GM10266 (cell line): ENCODE measurements around the gene MPG.
"Not testable (repeated sequence)": the region's sequence is repeated elsewhere in the genome, so short reads cannot be mapped to it uniquely, and the experiment has no call there.

Experiments
- DNase-seq: peaks from one replicate; pipeline ENCODE4 v3.0.0; 2012; ENCODE audit errors: extremely low spot score
- TF ChIP-seq, protein P1 (sequence below): IDR thresholded peaks from 2 replicates; pipeline ENCODE4 v1.5.1; 2012; ENCODE audit warnings: mild to moderate bottlenecking, low read depth; ENCODE audit not compliant: control insufficient read depth, insufficient read depth; ENCODE audit errors: missing control alignments

Gene MPG

DNA sequence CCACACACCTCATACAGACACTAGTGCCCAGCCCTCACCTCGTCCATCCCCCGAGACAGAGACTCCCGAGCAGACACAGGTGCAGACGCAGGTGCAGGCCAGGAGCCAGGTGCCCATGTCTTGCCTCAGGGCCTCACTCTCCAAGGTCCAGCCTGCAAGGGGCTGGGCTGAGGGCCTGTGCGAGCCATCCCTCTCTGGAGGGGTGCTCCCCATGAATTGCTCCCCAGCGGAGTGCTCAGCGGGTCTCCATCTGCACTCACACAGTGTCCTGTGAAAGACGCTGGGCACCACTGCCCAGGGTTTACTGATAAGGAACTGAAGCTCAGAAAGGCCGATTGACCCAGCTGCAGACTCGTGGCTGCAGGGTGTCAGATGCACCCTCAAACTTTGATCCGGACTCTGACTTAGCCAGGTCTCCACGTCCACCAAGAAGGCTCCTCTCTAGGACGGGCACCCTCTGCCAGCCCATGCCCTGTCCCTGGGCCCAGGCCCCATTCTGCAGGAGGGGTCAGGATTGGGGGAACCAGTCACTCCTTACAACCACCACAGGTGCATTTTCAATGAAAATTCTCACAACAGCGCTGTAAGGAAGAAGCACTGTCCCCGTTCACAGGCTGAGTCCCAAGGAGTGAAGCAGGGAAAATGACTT lies 41.6 kb upstream of the MPG start:
- no peak for DNase-seq
- TF ChIP-seq, protein P1, sequence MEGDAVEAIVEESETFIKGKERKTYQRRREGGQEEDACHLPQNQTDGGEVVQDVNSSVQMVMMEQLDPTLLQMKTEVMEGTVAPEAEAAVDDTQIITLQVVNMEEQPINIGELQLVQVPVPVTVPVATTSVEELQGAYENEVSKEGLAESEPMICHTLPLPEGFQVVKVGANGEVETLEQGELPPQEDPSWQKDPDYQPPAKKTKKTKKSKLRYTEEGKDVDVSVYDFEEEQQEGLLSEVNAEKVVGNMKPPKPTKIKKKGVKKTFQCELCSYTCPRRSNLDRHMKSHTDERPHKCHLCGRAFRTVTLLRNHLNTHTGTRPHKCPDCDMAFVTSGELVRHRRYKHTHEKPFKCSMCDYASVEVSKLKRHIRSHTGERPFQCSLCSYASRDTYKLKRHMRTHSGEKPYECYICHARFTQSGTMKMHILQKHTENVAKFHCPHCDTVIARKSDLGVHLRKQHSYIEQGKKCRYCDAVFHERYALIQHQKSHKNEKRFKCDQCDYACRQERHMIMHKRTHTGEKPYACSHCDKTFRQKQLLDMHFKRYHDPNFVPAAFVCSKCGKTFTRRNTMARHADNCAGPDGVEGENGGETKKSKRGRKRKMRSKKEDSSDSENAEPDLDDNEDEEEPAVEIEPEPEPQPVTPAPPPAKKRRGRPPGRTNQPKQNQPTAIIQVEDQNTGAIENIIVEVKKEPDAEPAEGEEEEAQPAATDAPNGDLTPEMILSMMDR: no peak

DNA sequence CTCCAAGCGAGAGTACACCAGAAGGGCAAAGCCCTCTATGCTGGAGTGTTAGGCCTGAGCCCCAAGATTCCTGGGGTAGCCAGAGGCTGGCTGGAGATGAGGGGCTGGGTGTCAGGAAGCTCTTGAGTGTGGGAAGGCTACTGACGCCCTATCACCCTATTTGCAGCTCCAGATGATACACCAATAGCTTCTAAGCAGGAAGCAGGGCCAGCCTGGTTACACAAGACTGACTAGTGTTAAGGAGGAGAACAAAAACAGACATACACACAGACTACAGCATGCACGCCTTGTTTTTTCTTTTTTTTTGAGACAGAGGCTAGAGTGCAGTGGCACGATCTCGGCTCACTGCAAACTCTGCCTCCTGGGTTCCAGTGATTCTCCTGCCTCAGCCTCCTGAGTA lies 40.5 kb upstream of the MPG start:
- TF ChIP-seq, protein P1: no peak
- no peak for DNase-seq

DNA sequence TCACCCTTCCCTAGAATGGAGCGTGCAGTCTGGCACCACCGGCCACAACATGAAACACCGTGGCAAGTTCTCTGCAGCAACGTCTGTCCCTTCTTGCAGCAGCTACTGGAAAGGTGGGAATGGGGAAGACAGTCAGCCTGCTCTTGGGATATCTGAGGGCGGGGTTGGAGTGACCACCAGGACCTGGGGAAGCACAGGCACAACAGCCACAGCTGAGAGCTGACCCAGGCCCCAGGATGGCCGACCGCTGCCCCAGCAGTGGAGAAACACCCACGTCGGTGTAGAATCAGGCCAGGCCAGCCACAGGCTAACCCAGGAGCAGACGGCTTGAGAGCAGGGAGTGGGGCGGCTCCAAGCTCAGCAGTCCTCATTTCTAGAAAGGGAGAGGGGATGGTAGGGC lies 39.8 kb upstream of the MPG start:
- DNase-seq: not testable (repeated sequence)

DNA sequence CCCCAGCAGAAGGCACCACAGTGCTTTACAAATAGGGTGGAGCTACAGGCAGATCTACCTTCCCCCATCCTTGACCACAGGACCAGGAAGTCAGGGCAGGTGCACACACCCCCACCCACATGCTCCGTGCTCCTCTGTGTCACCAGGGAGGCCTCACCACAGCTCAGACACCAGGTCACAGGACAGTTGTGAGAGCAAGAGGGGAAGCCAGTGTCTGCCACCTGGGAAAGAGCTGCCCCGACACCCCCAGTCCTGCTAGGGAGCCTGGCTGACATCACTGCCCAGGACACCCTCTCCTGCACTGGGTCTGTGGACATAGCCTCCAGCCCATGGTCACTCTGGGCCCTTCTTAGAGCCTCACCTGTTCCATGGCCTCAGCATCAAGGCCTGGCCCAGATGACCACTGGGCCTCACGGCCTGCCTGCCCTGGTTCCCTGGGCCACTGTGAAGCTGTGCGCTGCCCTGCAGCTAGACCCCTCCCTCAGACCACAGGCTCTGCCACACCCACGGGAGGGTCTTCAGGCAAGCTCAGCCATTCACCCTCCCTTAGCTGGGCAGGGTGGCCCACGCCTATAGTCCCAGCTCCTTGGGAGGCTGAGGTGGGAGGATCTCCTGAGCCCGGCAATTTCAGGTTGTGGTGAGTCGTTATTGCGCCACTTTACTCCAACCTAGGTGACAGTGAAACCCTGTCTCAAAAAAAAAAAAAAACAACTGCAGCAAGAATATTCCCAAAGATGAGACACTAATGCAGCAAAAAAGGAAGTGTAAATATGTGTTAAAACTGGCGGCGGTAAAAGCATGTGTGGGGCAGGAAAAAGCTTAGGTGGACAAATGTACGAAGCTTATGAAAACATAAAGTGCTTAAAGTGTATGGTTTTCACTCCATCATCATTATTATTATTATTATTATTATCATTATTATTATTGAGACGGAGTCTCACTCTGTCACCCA lies 38.8 kb upstream of the MPG start:
- TF ChIP-seq, protein P1: no peak
- DNase-seq: peak; percentile 80

DNA sequence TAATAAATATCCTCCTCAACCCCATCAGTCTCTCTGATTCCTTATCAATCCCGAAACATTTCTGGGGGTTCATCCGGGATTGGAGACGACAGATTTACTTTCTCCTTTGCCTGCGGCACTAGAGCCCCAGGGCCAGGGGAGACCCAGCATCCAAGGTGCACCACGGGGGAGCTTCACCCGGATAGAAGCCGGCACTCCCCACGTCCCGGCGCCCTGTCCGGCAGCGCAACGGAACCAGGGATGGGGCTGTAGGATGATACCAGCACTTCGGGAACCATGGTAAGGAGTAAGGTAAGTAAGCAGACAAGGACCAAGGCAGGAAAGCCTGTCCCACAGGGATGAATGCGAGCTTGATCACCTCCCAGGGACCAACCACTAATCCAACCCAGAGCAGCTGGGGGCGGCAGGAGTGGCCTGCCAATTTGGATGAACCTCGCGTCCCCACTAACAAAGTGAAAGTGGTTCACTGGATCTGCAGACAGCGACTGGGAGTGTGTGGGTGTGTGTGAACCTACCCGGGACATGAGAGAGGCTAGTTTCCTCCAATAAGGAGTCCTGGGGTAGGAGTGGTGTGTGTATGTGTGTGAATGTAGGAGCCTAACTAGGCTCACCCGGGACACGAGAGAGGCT lies 36.5 kb upstream of the MPG start:
- TF ChIP-seq, protein P1: no peak
- no peak for DNase-seq

DNA sequence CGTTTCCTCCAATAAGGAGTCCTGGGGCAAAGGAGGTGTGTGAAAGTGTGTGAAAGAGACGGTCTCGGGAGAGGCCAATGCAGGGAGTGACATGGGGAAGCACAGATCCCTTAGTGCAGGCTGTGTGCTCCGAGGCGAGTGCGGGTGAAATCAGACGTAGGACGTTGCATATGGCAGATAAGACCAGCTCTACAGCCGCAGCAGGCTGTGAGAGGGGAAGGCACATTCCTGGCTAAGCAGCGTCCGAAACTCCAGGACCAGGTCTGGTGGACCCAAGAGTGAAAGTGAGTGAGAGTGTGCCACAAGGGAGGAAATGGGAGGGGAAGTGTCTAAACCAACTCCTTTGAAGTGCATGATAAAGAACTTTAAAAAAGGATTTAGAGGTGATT lies 36.0 kb upstream of the MPG start:
- TF ChIP-seq, protein P1: no peak
- no peak for DNase-seq

DNA sequence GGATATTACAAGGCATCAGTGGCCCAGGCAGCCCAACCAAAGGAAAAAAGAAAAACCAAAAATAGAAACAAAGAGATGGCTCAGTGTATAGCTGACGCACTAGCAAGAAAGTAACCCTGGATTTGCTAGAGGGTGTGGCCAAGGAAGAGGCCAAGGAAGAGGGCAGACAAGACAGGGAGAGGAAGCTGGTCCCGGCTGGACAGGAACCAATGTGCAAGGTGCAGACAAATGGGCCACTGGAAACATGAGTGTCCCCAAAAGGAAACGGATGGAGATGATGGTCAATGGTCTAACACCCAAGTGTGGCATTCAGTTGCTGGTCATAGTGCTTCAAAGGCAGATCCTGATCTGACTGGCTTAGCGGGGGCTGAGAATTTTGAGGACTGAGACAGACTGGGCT lies 35.3 kb upstream of the MPG start:
- no peak for DNase-seq
- TF ChIP-seq, protein P1: no peak
